SK-N-SH (cell line): ENCODE measurements around the gene PROP1.
"Not testable (repeated sequence)": the region's sequence is repeated elsewhere in the genome, so short reads cannot be mapped to it uniquely, and the experiment has no call there.

Experiments
- CTCF ChIP-seq: fragments of 200-600 bp; sonication (generic); IDR thresholded peaks from 2 replicates; pipeline ENCODE4 v1.6.1; 2017; ENCODE audit warnings: antibody characterized with exemption, mild to moderate bottlenecking, moderate library complexity
- EZH2phosphoT487 ChIP-seq: fragments of 200-600 bp; sonication (generic); IDR thresholded peaks from 2 replicates; pipeline ENCODE4 v1.6.1; 2017; ENCODE audit warnings: low read depth, mixed run types, mild to moderate bottlenecking, antibody characterized with exemption, moderate library complexity, borderline replicate concordance
- FOXM1 ChIP-seq: IDR thresholded peaks from 2 replicates; pipeline ENCODE4 v1.4.0; 2012; ENCODE audit warnings: low read depth, mild to moderate bottlenecking
- POLR2AphosphoS5 ChIP-seq: IDR thresholded peaks from 2 replicates; pipeline ENCODE4 v1.6.1; 2012; ENCODE audit warnings: low read depth, low read length
- RAD21 ChIP-seq: IDR thresholded peaks from 2 replicates; pipeline ENCODE4 v1.6.1; 2012; ENCODE audit warnings: mild to moderate bottlenecking, low read length
- SIN3A ChIP-seq: IDR thresholded peaks from 2 replicates; pipeline ENCODE4 v1.6.1; 2012; ENCODE audit warnings: low read depth, mild to moderate bottlenecking, low read length, moderate library complexity, borderline replicate concordance
- SMC3 ChIP-seq: IDR thresholded peaks from 2 replicates; pipeline ENCODE4 v1.6.1; 2012; ENCODE audit warnings: low read depth, low read length, improper control_type of control experiment
- TAF1 ChIP-seq: IDR thresholded peaks from 2 replicates; pipeline ENCODE4 v1.6.1; 2012; ENCODE audit warnings: low read depth, mild to moderate bottlenecking, low read length, moderate library complexity, borderline replicate concordance
- TCF12 ChIP-seq: IDR thresholded peaks from 2 replicates; pipeline ENCODE4 v1.4.0; 2012
- YY1 ChIP-seq: IDR thresholded peaks from 2 replicates; pipeline ENCODE4 v1.4.0; 2012; ENCODE audit warnings: low read depth, mild to moderate bottlenecking

- not testable (repeated sequence) for TF ChIP-seq CTCF, SIN3A, TAF1, SMC3, YY1, FOXM1, EZH2phosphoT487, RAD21, TCF12, POLR2AphosphoS5
Observed at GRCh38 chr5:178011816-178012554, 15.9 kb upstream of the PROP1 start.
